SJSA1 (cell line): Measurements from ENCODE around the gene NR3C2. TPM values are rescaled to one million over a fixed set of nuclear protein-coding genes. Genes with fewer than 3 reads are reported as not detected.

Source experiments
- DNase-seq, 2 experiments: peaks; one replicate each; pipeline ENCODE4 v3.0.0-alpha.2; 2015 to 2020; ENCODE audit warnings: low spot score in 2 of 2, low read depth in 1 of 2
- H3K27ac ChIP-seq: fragments of 250-450 bp; sonication (Bioruptor Pico); 2 replicates; pipeline ENCODE4 v1.5.1; 2020; ENCODE audit warnings: mild to moderate bottlenecking, moderate library complexity
- H3K27me3 ChIP-seq: fragments of 250-450 bp; sonication (Bioruptor Pico); replicated peaks from 2 replicates; pipeline ENCODE4 v1.5.1; 2020; ENCODE audit warnings: mild to moderate bottlenecking, moderate library complexity
- H3K36me3 ChIP-seq: fragments of 250-450 bp; sonication (Bioruptor Pico); 2 replicates; pipeline ENCODE4 v1.5.1; 2020; ENCODE audit warnings: mild to moderate bottlenecking
- H3K4me1 ChIP-seq: fragments of 250-450 bp; sonication (Bioruptor Pico); replicated peaks from 2 replicates; pipeline ENCODE4 v1.6.1; 2021; ENCODE audit warnings: mild to moderate bottlenecking
- H3K4me3 ChIP-seq: fragments of 250-450 bp; sonication (Bioruptor Pico); 2 replicates; pipeline ENCODE4 v1.5.1; 2020; ENCODE audit warnings: mild to moderate bottlenecking
- H3K9me3 ChIP-seq: fragments of 250-450 bp; sonication (Bioruptor Pico); replicated peaks from 2 replicates; pipeline ENCODE4 v1.5.1; 2020; ENCODE audit warnings: mild to moderate bottlenecking
- total RNA-seq: library from RNA; depleted of rRNA; stranded (reverse); fragments of >200 nt; shearing (Covaris generic); gene quantifications from 2 replicates; pipeline ENCODE4 v1.2.3, GENCODE V29; 2014

Gene NR3C2
- total RNA-seq, 1 experiment from 2014 or later: 0.11 TPM

DNA sequence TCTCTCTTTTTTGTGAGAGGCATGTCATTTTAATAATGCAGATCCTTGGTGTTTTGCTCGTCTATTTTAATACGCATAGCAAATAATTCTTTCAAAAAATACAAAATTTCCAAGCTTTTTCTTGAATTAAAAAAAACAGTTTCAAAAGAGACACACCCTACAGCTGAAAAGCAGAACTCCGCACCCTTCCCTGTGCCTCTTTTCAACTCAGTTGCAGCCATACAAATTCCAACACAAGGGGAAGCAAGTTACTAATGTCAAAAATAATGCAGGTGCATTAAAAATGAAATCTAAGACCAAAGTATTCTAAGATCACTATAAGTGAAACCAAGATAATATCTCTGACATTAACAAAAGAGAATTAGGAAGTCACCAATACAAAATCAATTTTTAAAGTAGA is 66.6 kb downstream of the NR3C2 start:
- Histone ChIP-seq H3K4me1 (no peaks in the 10 kb centered on the region), H3K27ac (no peak overlapping the region), H3K9me3 (no peaks in the 10 kb centered on the region), H3K36me3 (no peaks in the 10 kb centered on the region), H3K4me3 (no peak overlapping the region), H3K27me3 (0 out of 2 replicates have a peak, but pooled peaks cover 6% of the 10 kb centered on the region)
- DNase-seq: no peak

DNA sequence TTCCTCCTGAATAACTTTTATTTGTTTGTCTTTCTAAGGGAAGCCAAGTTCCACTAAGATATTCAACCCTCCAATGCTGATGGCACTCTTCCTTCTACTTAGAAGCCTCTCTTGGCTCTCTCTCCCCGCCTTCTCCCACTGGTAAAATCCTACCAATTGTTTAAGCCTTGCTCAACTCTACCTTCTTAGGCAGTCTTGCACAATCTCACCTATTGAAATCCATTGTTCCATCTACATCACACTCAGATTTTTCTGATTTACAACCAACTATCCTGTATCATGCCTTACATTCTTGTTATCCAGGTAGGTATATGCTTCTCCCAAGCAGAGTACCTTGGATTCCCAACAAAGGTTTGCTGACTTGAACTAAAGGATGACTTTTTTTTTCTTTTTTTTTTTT is 69.1 kb downstream of the NR3C2 start:
- Histone ChIP-seq H3K27me3 (0 out of 2 replicates have a peak, but pooled peaks cover 6% of the 10 kb centered on the region), H3K9me3 (no peaks in the 10 kb centered on the region), H3K27ac (no peak overlapping the region), H3K36me3 (no peaks in the 10 kb centered on the region), H3K4me1 (no peaks in the 10 kb centered on the region), H3K4me3 (no peak overlapping the region)
- DNase-seq: no peak

DNA sequence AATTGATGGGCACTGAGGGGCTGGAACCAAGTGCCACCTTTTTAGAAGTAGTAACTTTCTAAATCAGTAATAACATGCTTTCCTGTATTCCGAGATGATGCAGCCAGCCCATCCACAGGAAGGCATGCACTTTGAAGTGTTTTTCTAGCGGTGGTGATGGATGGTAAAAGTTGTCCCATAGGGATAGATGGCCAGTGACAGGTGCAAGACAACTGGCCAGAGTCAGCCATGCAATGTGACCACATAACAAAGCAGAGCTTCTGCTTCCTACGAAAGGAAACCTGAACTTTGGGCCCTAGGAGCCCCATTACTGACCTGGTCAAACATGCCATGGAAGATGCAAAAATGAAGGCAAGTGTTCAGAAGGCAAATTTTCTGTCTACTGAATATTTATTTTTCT is 72.3 kb downstream of the NR3C2 start:
- H3K4me3 ChIP-seq: no peak overlapping the region
- H3K36me3 ChIP-seq: no peaks in the 10 kb centered on the region
- no peak for DNase-seq
- 0 out of 2 replicates have a peak, but pooled peaks cover 3% of the 10 kb centered on the region for H3K27me3 ChIP-seq
- no peaks in the 10 kb centered on the region for H3K9me3 ChIP-seq
- no peak overlapping the region for H3K27ac ChIP-seq
- no peaks in the 10 kb centered on the region for H3K4me1 ChIP-seq

DNA sequence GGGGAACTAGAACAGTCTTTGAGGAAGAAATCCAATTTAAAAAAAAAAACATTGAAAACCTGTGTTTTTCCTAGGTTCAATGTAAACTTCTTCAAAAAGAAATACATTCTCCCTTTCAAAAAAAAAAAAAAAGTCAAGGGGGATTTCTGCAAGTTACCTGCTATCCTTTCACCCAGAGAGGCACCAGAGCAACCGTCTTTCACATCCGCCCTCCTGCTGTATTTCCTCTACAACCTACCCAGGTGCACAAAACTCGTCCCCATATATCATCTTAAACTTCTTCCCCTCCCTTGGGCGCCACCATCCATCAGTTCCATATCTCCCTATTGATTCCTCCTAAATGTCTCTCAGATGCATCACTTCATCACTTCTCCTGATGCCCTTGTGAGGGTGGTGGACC is 74.5 kb downstream of the NR3C2 start:
- Histone ChIP-seq H3K9me3 (no peaks in the 10 kb centered on the region), H3K36me3 (no peaks in the 10 kb centered on the region), H3K27me3 (0 out of 2 replicates have a peak, but pooled peaks cover 3% of the 10 kb centered on the region), H3K4me3 (no peak overlapping the region), H3K4me1 (no peaks in the 10 kb centered on the region), H3K27ac (no peak overlapping the region)
- DNase-seq: no peak

DNA sequence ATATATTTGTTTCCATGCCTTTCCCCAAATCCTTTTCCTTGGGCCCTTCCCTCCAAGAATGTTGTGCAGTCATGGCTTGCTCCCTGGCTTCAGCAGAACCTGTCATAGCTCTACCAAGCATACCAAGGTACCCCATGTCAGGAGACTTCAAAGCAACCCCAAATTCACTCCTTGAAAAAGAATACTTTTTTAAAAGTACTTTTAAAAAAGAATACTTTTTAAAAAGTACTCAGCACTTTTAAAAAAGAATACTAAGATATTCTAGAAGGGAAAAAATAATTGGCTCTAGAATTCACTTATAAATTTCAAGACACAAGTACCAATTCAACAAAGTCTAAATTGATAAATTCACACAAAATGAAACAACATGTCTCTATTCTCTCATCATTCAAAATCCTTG is 76.0 kb downstream of the NR3C2 start:
- H3K36me3 ChIP-seq: no peaks in the 10 kb centered on the region
- no peak overlapping the region for H3K4me3 ChIP-seq
- H3K9me3 ChIP-seq: no peaks in the 10 kb centered on the region
- H3K27ac ChIP-seq: no peak overlapping the region
- no peaks in the 10 kb centered on the region for H3K4me1 ChIP-seq
- H3K27me3 ChIP-seq: no peaks in the 10 kb centered on the region
- DNase-seq: no peak

DNA sequence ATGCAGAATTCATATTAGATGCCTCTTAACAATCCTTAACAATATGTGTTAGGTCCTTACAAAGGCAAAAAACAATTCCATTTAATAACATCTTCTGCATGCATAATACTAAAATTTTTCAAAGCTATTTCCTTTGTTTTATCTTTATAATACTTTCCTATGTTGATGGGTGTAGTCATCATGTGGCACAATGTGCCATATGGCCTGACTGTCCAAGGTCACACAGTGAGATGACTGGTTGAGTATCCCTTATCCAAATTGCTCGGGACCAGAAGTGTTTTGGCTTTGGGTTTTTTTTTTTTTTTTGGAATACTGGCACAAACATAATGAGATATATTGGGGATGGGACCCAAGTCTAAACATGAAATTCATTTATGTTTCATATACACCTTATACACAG is 77.7 kb downstream of the NR3C2 start:
- no peaks in the 10 kb centered on the region for H3K9me3 ChIP-seq
- no peak overlapping the region for H3K27ac ChIP-seq
- no peaks in the 10 kb centered on the region for H3K36me3 ChIP-seq
- H3K4me3 ChIP-seq: no peak overlapping the region
- no peak for DNase-seq
- H3K27me3 ChIP-seq: no peaks in the 10 kb centered on the region
- H3K4me1 ChIP-seq: no peaks in the 10 kb centered on the region

DNA sequence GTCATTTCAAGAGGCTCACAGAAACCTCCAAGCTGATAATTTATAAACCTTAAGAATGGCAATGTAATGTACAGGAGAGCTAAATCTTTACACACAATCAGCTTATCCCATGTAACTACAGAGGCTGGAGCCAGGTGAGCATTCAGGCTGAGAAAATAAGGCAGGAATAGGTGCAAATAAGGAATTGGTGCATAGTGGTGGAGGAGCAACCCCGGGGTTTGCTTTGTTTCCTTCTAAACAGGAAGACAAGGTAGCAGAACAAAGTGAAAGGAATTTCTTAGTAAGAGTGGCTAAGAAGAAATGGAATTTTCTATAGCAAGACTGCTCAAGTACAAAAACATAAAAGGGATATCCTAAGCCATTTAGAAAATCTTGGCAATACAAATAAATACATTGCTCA is 82.4 kb downstream of the NR3C2 start:
- Histone ChIP-seq H3K4me1 (no peaks in the 10 kb centered on the region), H3K4me3 (no peak overlapping the region), H3K36me3 (no peaks in the 10 kb centered on the region), H3K27me3 (no peaks in the 10 kb centered on the region), H3K27ac (no peak overlapping the region), H3K9me3 (no peaks in the 10 kb centered on the region)
- no peak for DNase-seq

DNA sequence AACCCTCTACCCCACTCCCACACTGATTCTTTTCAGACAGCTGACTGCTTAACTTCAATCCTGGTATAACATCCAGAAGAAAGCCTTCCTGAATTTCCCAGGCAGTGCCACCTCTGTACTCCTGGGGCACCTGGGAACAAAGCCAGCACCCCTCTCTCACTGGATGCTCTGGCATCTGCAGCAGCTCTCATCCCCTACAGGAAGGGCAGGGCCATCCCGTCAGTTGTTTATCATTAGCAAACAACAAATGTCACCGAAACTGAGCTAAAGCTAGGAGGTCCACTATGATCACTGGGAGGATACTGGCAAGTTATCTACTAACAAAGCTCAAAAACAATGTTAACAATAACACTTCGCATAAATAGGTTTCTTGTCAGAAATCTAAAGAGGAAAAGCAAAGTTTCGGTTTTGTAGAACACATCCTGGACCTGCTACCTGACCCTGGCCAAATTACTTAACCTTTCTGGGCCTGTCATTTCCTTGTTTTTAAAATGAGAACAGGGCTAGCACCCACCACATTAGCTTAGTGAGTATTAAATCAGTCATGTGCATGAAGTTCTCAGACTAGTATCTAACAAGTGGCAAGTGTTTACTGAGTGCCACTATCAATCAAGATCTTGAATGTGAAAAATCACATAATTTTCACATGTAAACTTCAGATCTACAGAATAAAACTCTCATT is 86.6 kb downstream of the NR3C2 start:
- no peaks in the 10 kb centered on the region for H3K4me1 ChIP-seq
- H3K9me3 ChIP-seq: no peaks in the 10 kb centered on the region
- no peak for DNase-seq
- H3K36me3 ChIP-seq: no peaks in the 10 kb centered on the region
- H3K27me3 ChIP-seq: no peaks in the 10 kb centered on the region
- H3K27ac ChIP-seq: no peak overlapping the region
- H3K4me3 ChIP-seq: no peak overlapping the region

DNA sequence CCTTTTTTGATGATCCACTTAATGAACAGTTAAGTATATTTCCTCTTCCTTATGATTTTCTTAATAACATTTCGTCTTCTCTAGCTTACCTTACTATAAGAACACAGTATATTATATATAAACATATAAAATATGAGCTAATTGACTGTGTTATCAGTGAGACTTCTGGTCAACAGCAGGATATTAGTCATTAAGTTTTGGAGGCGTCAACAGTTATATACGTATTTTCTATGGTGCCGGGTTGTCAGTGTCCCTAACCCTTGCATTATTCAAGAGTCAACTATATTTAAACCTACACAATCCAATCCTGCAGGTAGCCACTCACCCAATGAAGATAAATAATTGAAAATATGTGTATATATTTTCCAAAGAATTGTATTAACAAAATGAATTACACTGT is 88.0 kb downstream of the NR3C2 start:
- Histone ChIP-seq H3K27ac (no peak overlapping the region), H3K9me3 (no peaks in the 10 kb centered on the region), H3K4me3 (no peak overlapping the region), H3K36me3 (no peaks in the 10 kb centered on the region), H3K4me1 (no peaks in the 10 kb centered on the region), H3K27me3 (no peaks in the 10 kb centered on the region)
- no peak for DNase-seq

DNA sequence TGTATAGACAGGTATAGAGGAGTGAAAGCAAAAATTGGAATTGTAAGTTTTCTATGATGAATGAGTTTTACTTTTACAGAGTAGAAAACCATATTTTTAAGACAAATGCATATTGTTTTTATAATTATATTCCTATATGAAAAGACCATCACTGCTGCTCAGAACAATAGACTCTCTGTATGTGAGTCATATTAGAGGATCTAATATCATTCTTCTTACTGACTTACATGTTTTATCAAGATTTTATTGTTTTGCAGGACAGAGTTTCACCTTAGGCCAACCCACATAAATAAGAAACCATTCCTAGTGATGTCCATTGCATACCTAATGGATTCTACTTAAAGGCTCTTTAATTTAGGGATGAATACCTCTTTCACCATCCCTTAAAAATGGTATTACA is 88.6 kb downstream of the NR3C2 start:
- DNase-seq: no peak
- Histone ChIP-seq H3K27ac (no peak overlapping the region), H3K9me3 (no peaks in the 10 kb centered on the region), H3K36me3 (no peaks in the 10 kb centered on the region), H3K4me1 (no peaks in the 10 kb centered on the region), H3K27me3 (no peaks in the 10 kb centered on the region), H3K4me3 (no peak overlapping the region)

DNA sequence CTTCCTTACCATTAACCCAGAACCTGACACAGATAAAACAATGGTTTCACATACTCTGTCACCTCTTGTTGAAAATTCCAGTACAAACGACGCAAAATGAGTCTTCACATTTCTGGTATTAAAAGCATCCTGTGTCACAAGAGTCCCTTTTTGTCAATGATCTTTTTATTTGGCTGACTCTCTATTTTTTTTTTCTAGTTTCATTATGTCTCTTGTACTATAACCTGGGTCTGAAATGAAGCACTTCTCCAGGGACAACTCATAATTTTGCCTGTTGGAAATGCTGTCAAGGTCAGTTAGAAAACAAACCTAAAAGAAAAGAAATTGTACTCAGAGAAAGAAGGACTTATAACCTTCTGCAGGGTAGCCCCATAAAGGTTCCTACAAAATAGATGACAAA is 93.1 kb downstream of the NR3C2 start:
- H3K4me1 ChIP-seq: no peaks in the 10 kb centered on the region
- no peaks in the 10 kb centered on the region for H3K9me3 ChIP-seq
- no peak for DNase-seq
- H3K27me3 ChIP-seq: no peaks in the 10 kb centered on the region
- no peak overlapping the region for H3K27ac ChIP-seq
- no peaks in the 10 kb centered on the region for H3K36me3 ChIP-seq
- H3K4me3 ChIP-seq: no peak overlapping the region

DNA sequence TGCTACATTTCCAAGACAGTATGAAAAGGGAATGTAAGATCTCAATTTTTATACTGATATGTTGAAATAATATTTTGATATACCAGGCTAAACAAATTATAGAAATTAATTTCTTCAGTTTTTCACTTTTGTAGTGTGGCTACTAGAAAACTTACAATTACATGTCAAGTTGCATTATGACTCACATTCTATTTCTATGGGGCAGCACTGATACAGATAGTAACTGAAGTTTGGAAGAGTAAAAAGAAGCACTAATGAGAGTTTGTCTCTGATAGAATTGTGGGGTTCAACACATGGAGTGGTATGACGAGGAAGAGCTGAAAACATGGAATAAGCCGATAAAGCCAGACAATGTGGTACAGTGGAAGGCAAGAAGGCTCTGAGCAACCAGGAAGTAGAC is 95.6 kb downstream of the NR3C2 start:
- no peaks in the 10 kb centered on the region for H3K27me3 ChIP-seq
- H3K27ac ChIP-seq: no peak overlapping the region
- no peak overlapping the region for H3K4me3 ChIP-seq
- H3K36me3 ChIP-seq: no peaks in the 10 kb centered on the region
- H3K4me1 ChIP-seq: no peaks in the 10 kb centered on the region
- no peaks in the 10 kb centered on the region for H3K9me3 ChIP-seq
- DNase-seq: no peak

DNA sequence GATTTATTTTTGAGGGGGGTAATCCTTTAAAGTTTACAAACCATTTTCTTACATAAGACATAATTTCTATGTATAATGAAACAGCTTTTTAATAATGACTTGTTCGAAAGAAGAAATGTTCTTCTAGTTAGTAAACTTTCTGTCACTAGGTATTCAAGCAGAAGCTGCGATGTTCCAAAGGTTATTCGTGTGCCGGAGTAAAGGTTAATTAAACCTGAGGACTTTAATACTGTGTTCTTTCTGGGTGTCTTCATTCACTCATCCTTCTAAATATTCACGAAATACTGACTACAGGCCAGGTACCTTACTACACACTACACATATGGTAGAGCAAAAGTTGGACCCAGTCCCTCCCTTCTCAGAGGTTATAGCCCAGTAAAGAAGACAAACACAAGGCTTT is 96.7 kb downstream of the NR3C2 start:
- H3K27ac ChIP-seq: no peak overlapping the region
- no peak overlapping the region for H3K4me3 ChIP-seq
- no peaks in the 10 kb centered on the region for H3K9me3 ChIP-seq
- no peak for DNase-seq
- no peaks in the 10 kb centered on the region for H3K4me1 ChIP-seq
- H3K27me3 ChIP-seq: no peaks in the 10 kb centered on the region
- no peaks in the 10 kb centered on the region for H3K36me3 ChIP-seq

DNA sequence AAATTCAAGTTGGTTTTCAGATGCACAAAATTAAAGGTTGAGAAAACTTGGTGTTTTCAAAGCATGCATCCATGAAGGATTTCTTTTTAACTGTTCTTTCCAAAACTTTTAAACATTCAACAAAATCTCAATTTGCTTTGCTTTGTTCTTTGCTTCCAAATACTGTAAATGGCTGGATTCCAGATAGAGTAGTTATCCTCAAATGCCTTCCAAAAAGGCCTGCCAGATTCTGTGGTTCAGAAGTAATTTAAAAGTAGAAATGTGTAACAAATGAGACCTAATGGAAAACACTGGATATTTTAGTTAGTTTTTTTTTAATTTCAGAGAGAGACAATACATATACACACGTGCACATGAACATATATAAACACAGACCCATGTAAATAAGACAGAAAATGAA is 97.3 kb downstream of the NR3C2 start:
- H3K27me3 ChIP-seq: no peaks in the 10 kb centered on the region
- no peaks in the 10 kb centered on the region for H3K4me1 ChIP-seq
- H3K4me3 ChIP-seq: no peak overlapping the region
- H3K27ac ChIP-seq: no peak overlapping the region
- no peaks in the 10 kb centered on the region for H3K9me3 ChIP-seq
- H3K36me3 ChIP-seq: no peaks in the 10 kb centered on the region
- DNase-seq: no peak

DNA sequence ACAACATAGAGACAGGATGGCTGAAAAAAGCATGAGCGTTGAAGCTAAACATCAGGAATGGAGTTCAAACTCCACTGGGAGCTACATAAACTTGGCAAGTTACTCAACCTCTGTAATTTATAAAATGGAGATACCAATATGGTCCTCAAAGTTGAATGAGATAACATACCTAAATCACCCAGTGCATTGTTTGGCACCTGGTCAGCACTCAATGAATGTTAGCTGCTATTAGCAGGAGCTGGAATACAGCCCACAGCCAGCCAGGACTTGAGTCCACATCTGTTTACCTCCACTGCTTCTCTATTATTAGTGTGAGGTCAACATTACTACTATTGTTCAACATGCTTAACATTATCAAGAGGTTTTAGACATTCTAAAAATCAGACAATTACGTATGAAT is 97.9 kb downstream of the NR3C2 start:
- Histone ChIP-seq H3K9me3 (no peaks in the 10 kb centered on the region), H3K36me3 (no peaks in the 10 kb centered on the region), H3K4me3 (no peak overlapping the region), H3K27me3 (no peaks in the 10 kb centered on the region), H3K27ac (no peak overlapping the region), H3K4me1 (no peaks in the 10 kb centered on the region)
- DNase-seq: no peak
